Measurements from ENCODE around the gene ELMOD1.

- TF ChIP-seq CTCF (conservative IDR thresholded peaks at IDR 0.05; ENCODE audit: low read length), result no peak
- no peak for TF ChIP-seq EZH2phosphoT487 (IDR thresholded peaks at IDR 0.05; ENCODE audit: borderline replicate concordance, low read depth, low read length)
Observed at GRCh38 chr11:107702723-107703122, 111.8 kb downstream of the ELMOD1 start.

Measured in OCI-LY7 (cell line).